Activated CD4-positive, alpha-beta T cell treated with anti-CD3 and anti-CD28 coated beads for 24 hours (primary cell): Measurements from ENCODE around the gene U2AF1.
"Not testable (repeated sequence)": the region's sequence is repeated elsewhere in the genome, so short reads cannot be mapped to it uniquely, and the experiment has no call there.

Experiments
- DNase-seq, 2 donors: peaks; one replicate each; pipeline ENCODE4 v3.0.0-alpha.2; 2020; ENCODE audit warnings: low read depth in 2 of 2

The U2AF1 gene

GRCh38 chr21:43076643-43077042 is 30.7 kb downstream of the U2AF1 start:
- not testable (repeated sequence) for DNase-seq

- DNase-seq = not testable (repeated sequence)
Observed at GRCh38 chr21:43076023-43076637, 31.2 kb downstream of the U2AF1 start.

- DNase-seq = not testable (repeated sequence)
Observed at GRCh38 chr21:43075170-43076022, 32.0 kb downstream of the U2AF1 start, which contains the start of gene CBS. Gene CBS, minus strand, starts transcription at chr21:43075835. Its CDS starts 3,642 bp downstream, at chr21:43072193.

- not testable (repeated sequence) for DNase-seq
Observed at GRCh38 chr21:43074401-43075169, 32.8 kb downstream of the U2AF1 start.

- not testable (repeated sequence) for DNase-seq
Observed at GRCh38 chr21:43072742-43073141, 34.6 kb downstream of the U2AF1 start.

GRCh38 chr21:43069682-43070081 is 37.7 kb downstream of the U2AF1 start:
- not testable (repeated sequence) for DNase-seq

GRCh38 chr21:43068065-43068464 is 39.3 kb downstream of the U2AF1 start:
- DNase-seq = not testable (repeated sequence)

- not testable (repeated sequence) for DNase-seq
Observed at GRCh38 chr21:43066690-43067089, 40.7 kb downstream of the U2AF1 start.

GRCh38 chr21:43065991-43066390 is 41.4 kb downstream of the U2AF1 start:
- not testable (repeated sequence) for DNase-seq

GRCh38 chr21:43064265-43064917 is 43.0 kb downstream of the U2AF1 start:
- not testable (repeated sequence) for DNase-seq

GRCh38 chr21:43062955-43063664 is 44.3 kb downstream of the U2AF1 start:
- not testable (repeated sequence) for DNase-seq

GRCh38 chr21:43053112-43053511 is 54.3 kb downstream of the U2AF1 start:
- DNase-seq = not testable (repeated sequence)

- not testable (repeated sequence) for DNase-seq
Observed at GRCh38 chr21:43045876-43046821, 61.2 kb downstream of the U2AF1 start.

- DNase-seq = not testable (repeated sequence)
Observed at GRCh38 chr21:43045165-43045875, 62.0 kb downstream of the U2AF1 start.

GRCh38 chr21:43044547-43044946 is 62.8 kb downstream of the U2AF1 start:
- DNase-seq = not testable (repeated sequence)

- DNase-seq = not testable (repeated sequence)
Observed at GRCh38 chr21:43043291-43043690, 64.1 kb downstream of the U2AF1 start.
